Ishikawa (cell line): ENCODE measurements around the gene OTUB2.
A peak's percentile ranks its signal among the peaks of the same experiment; 100 is the strongest.

ENCODE experiments used
- CEBPB ChIP-seq: IDR thresholded peaks from 2 replicates; pipeline ENCODE4 v1.6.1; 2012
- CREB1 ChIP-seq: IDR thresholded peaks from 2 replicates; pipeline ENCODE4 v1.6.1; 2012; ENCODE audit warnings: low read depth
- EGR1 ChIP-seq: IDR thresholded peaks from 2 replicates; pipeline ENCODE4 v1.6.1; 2012
- EP300 ChIP-seq: IDR thresholded peaks from 2 replicates; pipeline ENCODE4 v1.6.1; 2012; ENCODE audit warnings: borderline replicate concordance
- FOXM1 ChIP-seq: IDR thresholded peaks from 2 replicates; pipeline ENCODE4 v1.6.1; 2012; ENCODE audit warnings: low read depth, borderline replicate concordance
- MAX ChIP-seq: IDR thresholded peaks from 2 replicates; pipeline ENCODE4 v1.6.1; 2012
- NFIC ChIP-seq: IDR thresholded peaks from 2 replicates; pipeline ENCODE4 v1.6.1; 2012
- RAD21 ChIP-seq: IDR thresholded peaks from 2 replicates; pipeline ENCODE4 v1.6.1; 2012; ENCODE audit warnings: low read depth
- TAF1 ChIP-seq: IDR thresholded peaks from 2 replicates; pipeline ENCODE4 v1.6.1; 2012; ENCODE audit warnings: low read depth, mild to moderate bottlenecking
- TCF12 ChIP-seq: IDR thresholded peaks from 2 replicates; pipeline ENCODE4 v1.6.1; 2012; ENCODE audit warnings: low read depth
- TEAD4 ChIP-seq: IDR thresholded peaks from 2 replicates; pipeline ENCODE4 v1.6.1; 2012
- USF1 ChIP-seq: IDR thresholded peaks from 2 replicates; pipeline ENCODE4 v1.6.1; 2012
- YY1 ChIP-seq: IDR thresholded peaks from 2 replicates; pipeline ENCODE4 v1.6.1; 2012; ENCODE audit warnings: low read depth
- ZBTB7A ChIP-seq: IDR thresholded peaks from 2 replicates; pipeline ENCODE4 v1.6.1; 2012; ENCODE audit warnings: low read depth
- TF ChIP-seq, protein P1 (sequence below): IDR thresholded peaks from 2 replicates; pipeline ENCODE4 v1.6.1; 2012; ENCODE audit warnings: low read depth, mild to moderate bottlenecking

The OTUB2 gene

GRCh38 chr14:94026173-94026888 lies at the start of gene OTUB2:
Gene OTUB2, plus strand, starts transcription at chr14:94026340. Its CDS starts 198 bp downstream, at chr14:94026538.
- TF ChIP-seq, protein P1, sequence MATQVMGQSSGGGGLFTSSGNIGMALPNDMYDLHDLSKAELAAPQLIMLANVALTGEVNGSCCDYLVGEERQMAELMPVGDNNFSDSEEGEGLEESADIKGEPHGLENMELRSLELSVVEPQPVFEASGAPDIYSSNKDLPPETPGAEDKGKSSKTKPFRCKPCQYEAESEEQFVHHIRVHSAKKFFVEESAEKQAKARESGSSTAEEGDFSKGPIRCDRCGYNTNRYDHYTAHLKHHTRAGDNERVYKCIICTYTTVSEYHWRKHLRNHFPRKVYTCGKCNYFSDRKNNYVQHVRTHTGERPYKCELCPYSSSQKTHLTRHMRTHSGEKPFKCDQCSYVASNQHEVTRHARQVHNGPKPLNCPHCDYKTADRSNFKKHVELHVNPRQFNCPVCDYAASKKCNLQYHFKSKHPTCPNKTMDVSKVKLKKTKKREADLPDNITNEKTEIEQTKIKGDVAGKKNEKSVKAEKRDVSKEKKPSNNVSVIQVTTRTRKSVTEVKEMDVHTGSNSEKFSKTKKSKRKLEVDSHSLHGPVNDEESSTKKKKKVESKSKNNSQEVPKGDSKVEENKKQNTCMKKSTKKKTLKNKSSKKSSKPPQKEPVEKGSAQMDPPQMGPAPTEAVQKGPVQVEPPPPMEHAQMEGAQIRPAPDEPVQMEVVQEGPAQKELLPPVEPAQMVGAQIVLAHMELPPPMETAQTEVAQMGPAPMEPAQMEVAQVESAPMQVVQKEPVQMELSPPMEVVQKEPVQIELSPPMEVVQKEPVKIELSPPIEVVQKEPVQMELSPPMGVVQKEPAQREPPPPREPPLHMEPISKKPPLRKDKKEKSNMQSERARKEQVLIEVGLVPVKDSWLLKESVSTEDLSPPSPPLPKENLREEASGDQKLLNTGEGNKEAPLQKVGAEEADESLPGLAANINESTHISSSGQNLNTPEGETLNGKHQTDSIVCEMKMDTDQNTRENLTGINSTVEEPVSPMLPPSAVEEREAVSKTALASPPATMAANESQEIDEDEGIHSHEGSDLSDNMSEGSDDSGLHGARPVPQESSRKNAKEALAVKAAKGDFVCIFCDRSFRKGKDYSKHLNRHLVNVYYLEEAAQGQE, result no peak
- peak; percentile 52 for TF ChIP-seq USF1
- peak; percentile 69 for TF ChIP-seq CREB1
- TF ChIP-seq ZBTB7A, result peak; percentile 95
- TF ChIP-seq TAF1, result no peak
- TF ChIP-seq MAX, result peak; percentile 89
- peak; percentile 84 for TF ChIP-seq EGR1
- 0 out of 2 replicates have a peak, but pooled peaks have one; percentile 28 for TF ChIP-seq YY1
- no peak for TF ChIP-seq RAD21
- peak; percentile 40; the same call in 1 of the 2 replicates for TF ChIP-seq TCF12

DNA sequence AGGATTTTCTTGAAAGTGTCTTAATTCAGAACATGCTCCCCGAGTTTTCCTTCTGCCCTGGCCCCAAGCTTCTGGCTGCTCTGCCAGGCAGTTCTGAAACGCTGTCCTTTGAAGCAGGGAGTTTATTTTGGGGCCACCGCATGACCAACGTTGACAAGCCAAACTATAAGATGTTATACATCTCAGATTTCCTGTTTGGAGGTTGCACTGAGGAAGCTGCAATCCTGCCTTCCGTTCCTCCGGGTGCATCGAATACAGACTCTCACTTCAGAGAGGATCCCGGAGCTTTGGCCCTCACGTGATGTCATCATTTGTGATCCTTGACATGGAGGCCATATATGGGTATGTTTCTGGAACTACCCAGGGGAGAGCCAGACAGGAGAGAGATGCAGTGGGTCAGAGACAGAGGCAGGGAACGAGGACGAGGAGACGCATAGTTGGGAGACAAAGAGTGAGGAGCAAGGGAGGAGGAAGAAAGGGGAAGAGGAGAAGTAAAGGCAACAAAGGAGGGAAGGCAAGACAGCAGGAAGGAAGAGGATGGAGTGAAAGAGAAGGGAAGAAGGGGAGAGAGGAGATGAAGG lies 49.6 kb upstream of the OTUB2 start, which contains the start of gene ASB2:
Gene ASB2, minus strand, starts transcription at position 94 of the 581 bp plus-strand sequence. CDS start 12,031 bp downstream, outside the sequence.
- TF ChIP-seq YY1, result no peak
- no peak for TF ChIP-seq TCF12
- no peak for TF ChIP-seq MAX
- no peak for TF ChIP-seq EP300
- no peak for TF ChIP-seq NFIC
- TF ChIP-seq USF1, result no peak
- TF ChIP-seq, protein P1, result no peak
- TF ChIP-seq TAF1, result no peak
- no peak for TF ChIP-seq CEBPB
- no peak for TF ChIP-seq CREB1
- TF ChIP-seq TEAD4, result no peak
- TF ChIP-seq FOXM1, result no peak
- TF ChIP-seq EGR1, result no peak
- TF ChIP-seq ZBTB7A, result no peak
- TF ChIP-seq RAD21, result no peak

DNA sequence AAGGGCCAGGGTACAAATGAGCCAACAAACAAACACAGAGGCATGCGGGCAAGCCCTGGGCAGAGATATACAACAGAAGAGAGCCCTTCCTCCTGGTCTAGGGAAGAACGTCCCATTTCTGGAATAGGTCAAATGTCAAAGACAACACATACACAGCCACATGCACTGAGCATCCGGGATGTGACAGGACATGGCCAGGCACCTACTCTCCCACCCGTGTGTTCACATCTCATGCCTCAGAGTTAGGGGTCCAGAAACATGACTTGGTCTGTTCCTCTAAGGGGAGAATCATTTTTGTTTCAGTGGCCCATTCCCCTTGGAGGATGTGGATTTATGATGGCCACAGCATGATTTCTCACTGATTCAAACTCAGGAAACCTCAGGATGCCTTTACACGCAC lies 49.0 kb upstream of the OTUB2 start:
- TF ChIP-seq EP300 (no peak), MAX (no peak), TCF12 (no peak), TEAD4 (no peak), YY1 (no peak), USF1 (no peak), ZBTB7A (no peak), RAD21 (no peak), CEBPB (no peak), NFIC (no peak), EGR1 (no peak)

DNA sequence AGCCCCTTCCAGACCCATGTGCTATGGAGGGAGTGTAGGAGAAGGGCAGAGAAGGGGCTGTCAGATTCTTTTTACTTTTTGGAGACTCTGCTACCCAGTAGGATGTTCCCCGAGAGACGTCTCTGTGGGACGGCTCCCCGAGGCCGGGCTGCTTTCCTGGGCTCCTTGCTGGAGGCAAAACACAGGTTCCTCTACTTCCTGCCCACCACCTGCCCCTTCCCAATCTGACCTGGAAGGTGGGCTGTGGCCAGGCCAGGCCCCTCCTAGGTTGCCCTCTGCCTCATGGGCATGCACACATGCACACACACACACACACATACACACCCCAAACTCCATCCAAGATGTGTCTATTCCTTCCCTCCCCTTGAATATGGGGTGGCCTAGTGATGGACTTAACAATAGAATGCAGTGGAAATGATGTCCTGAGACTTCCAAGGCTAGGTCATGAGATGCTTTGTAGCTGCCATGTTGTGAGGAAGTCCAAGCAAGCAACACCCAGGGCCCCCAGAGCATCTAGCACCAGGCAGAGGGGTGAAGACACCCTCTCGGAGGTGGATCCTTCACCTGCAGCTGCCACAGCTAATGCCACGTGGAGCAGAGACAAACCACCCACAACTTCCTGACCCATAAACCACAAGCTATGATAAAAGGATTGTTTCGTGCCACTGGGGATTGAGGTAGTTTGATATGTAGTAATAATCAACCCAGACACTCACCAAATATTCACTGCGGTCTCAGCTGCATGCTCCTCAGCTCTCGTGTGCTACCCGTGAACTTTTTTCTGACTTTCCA lies 48.2 kb upstream of the OTUB2 start:
- no peak for TF ChIP-seq YY1
- no peak for TF ChIP-seq FOXM1
- TF ChIP-seq TEAD4, result no peak
- TF ChIP-seq EP300, result no peak
- no peak for TF ChIP-seq USF1
- TF ChIP-seq ZBTB7A, result no peak
- no peak for TF ChIP-seq TCF12
- no peak for TF ChIP-seq TAF1
- TF ChIP-seq NFIC, result no peak
- no peak for TF ChIP-seq CEBPB
- no peak for TF ChIP-seq EGR1
- no peak for TF ChIP-seq MAX
- TF ChIP-seq CREB1, result no peak
- TF ChIP-seq, protein P1, result no peak
- no peak for TF ChIP-seq RAD21
